ENCODE measurements around the gene ZCCHC7. TPM values are rescaled to one million over a fixed set of nuclear protein-coding genes. Genes with fewer than 3 reads are reported as not detected.

ZCCHC7 gene
- polyA plus RNA-seq, 3 donors, result 8.7 to 12.9 (median 12.5) TPM

GRCh38 chr9:37082214-37082765 lies 38.1 kb upstream of the ZCCHC7 start:
- no peak overlapping the region for H3K4me3 Mint-ChIP-seq
- Histone ChIP-seq H3K79me2 (ENCODE audit: insufficient read depth, low read length) (peaks cover 29% of the 10 kb centered on the region), H3K27me3 (ENCODE audit: control insufficient read depth in 2 of 2, insufficient read depth in 2 of 2, low read length in 2 of 2) (no peaks in the 10 kb centered on the region), H3K4me3 (replicated peaks in 1 of 3; ENCODE audit: low read depth in 2 of 3, low read length in 3 of 3) (no peak overlapping the region), H4K20me1 (ENCODE audit: insufficient read depth, low read length) (peaks cover 14% of the 10 kb centered on the region), H2AFZ (ENCODE audit: insufficient read depth, low read depth, low read length, poor library complexity, severe bottlenecking) (no peak overlapping the region), H3K4me1 (ENCODE audit: control insufficient read depth in 1 of 2, insufficient read depth in 2 of 2, low read length in 2 of 2) (peaks cover 8 to 23% of the 10 kb centered on the region in 2 donors), H3K9me3 (replicated peaks in 1 of 2; ENCODE audit: control insufficient read depth in 1 of 2, insufficient read depth in 1 of 2, low read length in 2 of 2) (no peaks in the 10 kb centered on the region), H3K9ac (ENCODE audit: insufficient read depth, low read length, poor library complexity, severe bottlenecking) (no peak overlapping the region), H3K36me3 (replicated peaks in 1 of 2; ENCODE audit: control insufficient read depth in 1 of 2, insufficient read depth in 2 of 2, low read length in 2 of 2) (peaks cover 8 to 13% of the 10 kb centered on the region in 2 donors), H3K27ac (ENCODE audit: low read depth in 1 of 2, low read length in 2 of 2) (no peak overlapping the region), H3K4me2 (replicated peaks; ENCODE audit: extremely low read depth, low read length, poor library complexity, severe bottlenecking) (no peak overlapping the region)
- peaks cover 0 to 10% (median 5%) of the 10 kb centered on the region in 7 donors for H3K9me3 Mint-ChIP-seq
- intact Hi-C loops (cut with micrococcal nuclease), result no loop called here
- peaks cover 12 to 15% of the 10 kb centered on the region in 2 donors for H3K36me3 Mint-ChIP-seq
- no peak overlapping the region for H3K27ac Mint-ChIP-seq
- WGBS (ENCODE audit: insufficient coverage), result no CpG with 5 or more reads among the region's 4 CpGs
- TF ChIP-seq, protein P1, sequence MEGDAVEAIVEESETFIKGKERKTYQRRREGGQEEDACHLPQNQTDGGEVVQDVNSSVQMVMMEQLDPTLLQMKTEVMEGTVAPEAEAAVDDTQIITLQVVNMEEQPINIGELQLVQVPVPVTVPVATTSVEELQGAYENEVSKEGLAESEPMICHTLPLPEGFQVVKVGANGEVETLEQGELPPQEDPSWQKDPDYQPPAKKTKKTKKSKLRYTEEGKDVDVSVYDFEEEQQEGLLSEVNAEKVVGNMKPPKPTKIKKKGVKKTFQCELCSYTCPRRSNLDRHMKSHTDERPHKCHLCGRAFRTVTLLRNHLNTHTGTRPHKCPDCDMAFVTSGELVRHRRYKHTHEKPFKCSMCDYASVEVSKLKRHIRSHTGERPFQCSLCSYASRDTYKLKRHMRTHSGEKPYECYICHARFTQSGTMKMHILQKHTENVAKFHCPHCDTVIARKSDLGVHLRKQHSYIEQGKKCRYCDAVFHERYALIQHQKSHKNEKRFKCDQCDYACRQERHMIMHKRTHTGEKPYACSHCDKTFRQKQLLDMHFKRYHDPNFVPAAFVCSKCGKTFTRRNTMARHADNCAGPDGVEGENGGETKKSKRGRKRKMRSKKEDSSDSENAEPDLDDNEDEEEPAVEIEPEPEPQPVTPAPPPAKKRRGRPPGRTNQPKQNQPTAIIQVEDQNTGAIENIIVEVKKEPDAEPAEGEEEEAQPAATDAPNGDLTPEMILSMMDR (IDR thresholded peaks at IDR 0.05), result no peak
- no peak for DNase-seq
- H3K4me1 Mint-ChIP-seq, result peaks cover 33% of the 10 kb centered on the region
- H3K27me3 Mint-ChIP-seq (ENCODE audit: low read depth in 3 of 3), result peaks cover 3 to 15% (median 7%) of the 10 kb centered on the region in 3 donors

DNA sequence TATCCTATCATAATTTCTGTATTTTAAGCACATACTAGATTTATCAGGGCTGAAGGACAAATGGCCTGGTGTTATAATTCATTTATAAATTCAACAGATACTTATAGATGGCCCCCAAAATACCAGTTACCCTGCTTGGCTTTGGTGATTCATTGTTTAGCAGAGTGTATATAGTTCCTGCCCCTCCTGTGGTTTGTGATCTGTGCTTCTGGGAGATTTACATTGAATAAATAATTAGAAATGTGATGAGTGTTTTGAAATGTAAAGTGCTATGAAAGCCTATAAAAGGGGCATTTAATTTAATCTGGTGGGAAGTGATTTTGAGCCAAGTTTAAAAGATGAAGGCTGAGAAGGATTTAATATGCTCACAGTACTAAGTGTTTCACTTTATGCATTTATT lies 36.7 kb upstream of the ZCCHC7 start:
- H3K4me1 ChIP-seq (ENCODE audit: control insufficient read depth in 1 of 2, insufficient read depth in 2 of 2, low read length in 2 of 2), result peaks cover 8 to 23% of the 10 kb centered on the region in 2 donors
- H3K9ac ChIP-seq (ENCODE audit: insufficient read depth, low read length, poor library complexity, severe bottlenecking), result no peak overlapping the region
- no peak overlapping the region for H3K27ac Mint-ChIP-seq
- TF ChIP-seq, protein P1 (IDR thresholded peaks at IDR 0.05), result no peak
- H3K27ac ChIP-seq (ENCODE audit: low read depth in 1 of 2, low read length in 2 of 2), result no peak overlapping the region
- peaks cover 33% of the 10 kb centered on the region for H3K4me1 Mint-ChIP-seq
- no peaks in the 10 kb centered on the region for H3K9me3 ChIP-seq (replicated peaks in 1 of 2; ENCODE audit: control insufficient read depth in 1 of 2, insufficient read depth in 1 of 2, low read length in 2 of 2)
- no peak overlapping the region for H3K4me3 Mint-ChIP-seq
- no peak for DNase-seq
- no peak overlapping the region for H3K4me3 ChIP-seq (replicated peaks in 1 of 3; ENCODE audit: low read depth in 2 of 3, low read length in 3 of 3)
- peaks cover 0 to 7% (median 5%) of the 10 kb centered on the region in 3 donors for H3K27me3 Mint-ChIP-seq (ENCODE audit: low read depth in 3 of 3)
- no peaks in the 10 kb centered on the region for H3K27me3 ChIP-seq (ENCODE audit: control insufficient read depth in 2 of 2, insufficient read depth in 2 of 2, low read length in 2 of 2)
- peaks cover 14% of the 10 kb centered on the region for H4K20me1 ChIP-seq (ENCODE audit: insufficient read depth, low read length)
- H2AFZ ChIP-seq (ENCODE audit: insufficient read depth, low read depth, low read length, poor library complexity, severe bottlenecking), result no peak overlapping the region
- intact Hi-C loops (cut with micrococcal nuclease), result no loop called here
- peaks cover 18 to 27% of the 10 kb centered on the region in 2 donors for H3K36me3 ChIP-seq (replicated peaks in 1 of 2; ENCODE audit: control insufficient read depth in 1 of 2, insufficient read depth in 2 of 2, low read length in 2 of 2)
- no peak overlapping the region for H3K4me2 ChIP-seq (replicated peaks; ENCODE audit: extremely low read depth, low read length, poor library complexity, severe bottlenecking)
- H3K79me2 ChIP-seq (ENCODE audit: insufficient read depth, low read length), result peaks cover 29% of the 10 kb centered on the region
- H3K9me3 Mint-ChIP-seq, result peaks cover 0 to 7% (median 5%) of the 10 kb centered on the region in 7 donors
- peaks cover 22 to 25% of the 10 kb centered on the region in 2 donors for H3K36me3 Mint-ChIP-seq
